Activated CD4-positive, alpha-beta T cell treated with anti-CD3 and anti-CD28 coated beads, Interleukin-2, amount 10 ng/mL, durations not matched to agents 7 days and 5 days (primary cell): ENCODE measurements around the gene DRICH1. TPM values are rescaled to one million over a fixed set of nuclear protein-coding genes. Genes with fewer than 3 reads are reported as not detected.
A peak's percentile ranks its signal among the peaks of the same experiment; 100 is the strongest.
"Not testable (repeated sequence)": the region's sequence is repeated elsewhere in the genome, so short reads cannot be mapped to it uniquely, and the experiment has no call there.

Source experiments
- CTCF ChIA-PET: fragments of 350-600 bp; sonication (Branson Sonifier 250); formaldehyde crosslinking; loops from one replicate; lab custom pipeline; 2021; ENCODE audit warnings: antibody characterized with exemption; lab: Charles Lee
- POLR2A ChIA-PET: fragments of 350-600 bp; sonication (Branson Sonifier 250); formaldehyde crosslinking; loops from one replicate; lab custom pipeline; 2021; ENCODE audit warnings: antibody characterized with exemption; lab: Charles Lee
- DNase-seq: peaks from one replicate; pipeline ENCODE4 v3.0.0-alpha.2; 2020
- H3K27ac Mint-ChIP-seq: one replicate; pipeline ENCODE4 v1.8.0; 2021; ENCODE audit warnings: mild to moderate bottlenecking, moderate library complexity, mixed read lengths
- H3K27me3 Mint-ChIP-seq: one replicate; pipeline ENCODE4 v1.8.0; 2021; ENCODE audit warnings: mixed read lengths
- H3K36me3 Mint-ChIP-seq: one replicate; pipeline ENCODE4 v1.8.0; 2021; ENCODE audit warnings: low read depth, mixed read lengths
- H3K4me1 Mint-ChIP-seq: one replicate; pipeline ENCODE4 v1.8.0; 2021; ENCODE audit warnings: mixed read lengths
- H3K4me3 Mint-ChIP-seq: one replicate; pipeline ENCODE4 v1.8.0; 2021; ENCODE audit warnings: mild to moderate bottlenecking, moderate library complexity, mixed read lengths
- H3K9me3 Mint-ChIP-seq: one replicate; pipeline ENCODE4 v1.8.0; 2021; ENCODE audit warnings: mixed read lengths
- total RNA-seq, 2 experiments: library from RNA; stranded (reverse); gene quantifications; one replicate each; pipeline ENCODE4 v1.2.3, GENCODE V29; 2021

DRICH1 gene, protein sequence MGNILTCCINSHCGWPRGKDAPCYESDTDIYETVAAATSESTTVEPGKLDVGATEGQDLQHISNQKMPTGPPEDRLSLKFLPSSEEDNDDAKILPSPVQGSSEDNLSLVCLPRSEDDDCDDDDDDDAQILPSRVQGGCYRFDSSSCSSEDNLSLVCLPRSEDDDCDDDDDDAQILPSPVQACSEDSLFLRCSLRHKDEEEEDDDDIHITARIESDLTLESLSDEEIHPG
- total RNA-seq: 1 to 10 TPM; 1.2 to 1.8 TPM

DNA sequence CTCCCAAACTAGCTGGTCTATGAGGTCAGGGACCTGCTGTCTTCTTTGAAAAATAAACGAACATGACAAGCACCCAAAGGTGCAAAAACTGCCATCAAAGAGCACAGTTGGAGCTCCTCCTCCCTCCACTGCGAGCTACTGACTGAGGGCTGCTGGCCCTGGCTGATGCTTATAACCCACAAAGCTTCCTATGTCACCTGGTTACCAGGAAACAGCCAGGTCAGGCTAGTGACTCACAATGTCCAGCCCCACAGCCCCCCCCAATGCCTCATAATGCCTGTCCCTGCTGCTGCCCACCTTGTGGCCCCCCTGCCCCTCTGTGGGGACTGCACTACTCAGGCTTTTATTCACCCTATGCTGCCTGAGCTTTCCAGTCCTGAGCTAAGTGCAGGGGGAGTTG is at the start of gene DRICH1:
Gene DRICH1, minus strand, starts transcription at position 144 of the 400 bp plus-strand sequence. CDS start 298 bp downstream, outside the sequence.
- no peak for DNase-seq
- no peak within 1 kb of the TSS for H3K4me3 Mint-ChIP-seq
- POLR2A ChIA-PET: interaction anchor here (0.6 kb wide), 1 partner anchor 126 kb away, joined by 3 read pairs; no protein-coding TSS in a partner anchor
- no peak within 1 kb of the TSS for H3K27ac Mint-ChIP-seq
- H3K9me3 Mint-ChIP-seq: no peaks in the 10 kb centered on the region
- peaks cover 10% of the 10 kb centered on the region for H3K4me1 Mint-ChIP-seq
- H3K27me3 Mint-ChIP-seq: no peaks in the 10 kb centered on the region
- H3K36me3 Mint-ChIP-seq: no peaks in the 10 kb centered on the region
- CTCF ChIA-PET: interaction anchor here (0.6 to 0.9 kb wide), 2 partner anchors 262 to 446 kb away, joined by 3 read pairs; partner anchors contain the start of gene MIF

DNA sequence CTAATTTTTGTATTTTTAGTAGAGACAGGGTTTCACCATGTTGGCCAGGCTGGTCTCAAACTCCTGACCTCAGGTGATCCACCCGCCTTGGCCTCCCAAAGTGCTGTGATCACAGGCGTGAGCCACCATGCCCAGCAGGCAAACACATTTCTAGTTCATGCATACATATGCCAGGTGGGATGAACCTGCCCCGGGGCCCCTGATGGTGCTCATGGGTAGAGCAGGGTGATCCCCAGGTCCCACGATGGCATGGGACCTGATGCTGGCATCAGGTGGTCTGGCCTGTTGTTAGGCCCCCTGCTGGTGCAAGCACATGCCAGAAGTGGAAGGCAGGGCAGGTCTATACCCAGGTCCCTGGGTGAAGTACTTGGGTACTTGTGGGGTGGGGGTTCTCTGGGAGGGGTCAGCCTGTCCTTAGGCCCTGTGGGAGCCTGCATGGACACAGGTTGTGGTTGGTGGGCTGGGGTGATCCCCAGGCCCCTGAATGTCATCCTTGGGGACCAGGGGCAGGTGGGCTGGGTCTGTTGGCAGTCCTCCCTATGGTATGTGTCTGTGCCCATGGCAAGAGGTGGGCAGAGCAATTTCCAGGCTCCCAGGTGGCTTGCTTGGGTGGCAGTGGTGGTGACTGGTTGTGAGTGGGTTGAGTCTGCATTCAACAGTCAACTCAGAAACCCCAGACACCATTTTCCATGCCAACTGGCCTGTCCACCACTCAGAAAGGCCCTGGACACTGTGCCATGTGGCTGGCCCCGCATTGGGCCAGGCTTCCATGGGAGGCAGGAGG is 49.1 kb upstream of the DRICH1 start:
- no peak overlapping the region for H3K4me3 Mint-ChIP-seq
- H3K9me3 Mint-ChIP-seq: no peaks in the 10 kb centered on the region
- H3K27me3 Mint-ChIP-seq: no peaks in the 10 kb centered on the region
- ChIA-PET POLR2A (no interaction called here), CTCF (no interaction called here)
- peak overlapping the region; percentile 37 for H3K27ac Mint-ChIP-seq
- H3K36me3 Mint-ChIP-seq: peaks cover 11% of the 10 kb centered on the region
- peaks cover 4% of the 10 kb centered on the region for H3K4me1 Mint-ChIP-seq
- DNase-seq: no peak

DNA sequence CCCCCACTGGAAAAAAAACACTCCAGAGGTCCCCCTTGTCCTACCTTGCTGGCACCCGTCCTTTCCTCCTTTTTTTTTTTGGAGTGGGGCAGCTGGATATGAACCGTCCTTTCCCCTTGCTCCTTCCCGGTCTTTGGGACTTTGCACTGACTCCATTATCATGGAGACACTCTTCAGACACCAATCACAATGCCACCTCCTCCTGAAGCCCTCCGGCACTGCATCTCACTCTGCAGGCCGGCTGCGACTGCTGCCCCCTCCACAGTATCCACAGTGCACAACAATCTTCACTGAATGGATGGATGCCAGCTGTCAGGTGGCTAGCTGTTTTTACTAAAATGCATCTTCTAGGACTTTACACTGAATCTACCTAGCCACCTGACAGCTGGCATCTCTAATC is 46.0 kb upstream of the DRICH1 start:
- CTCF ChIA-PET: interaction anchor here (2.1 kb wide), 1 partner anchor 15 kb away, joined by 6 read pairs; no protein-coding TSS in a partner anchor
- Mint-ChIP-seq H3K27ac (peak overlapping the region; percentile 65), H3K36me3 (peaks cover 11% of the 10 kb centered on the region), H3K4me3 (no peak overlapping the region), H3K27me3 (no peaks in the 10 kb centered on the region), H3K9me3 (no peaks in the 10 kb centered on the region), H3K4me1 (peaks cover 13% of the 10 kb centered on the region)
- DNase-seq: no peak
- POLR2A ChIA-PET: interaction anchor here (0.6 kb wide), 1 partner anchor 80 kb away, joined by 8 read pairs; no protein-coding TSS in a partner anchor

DNA sequence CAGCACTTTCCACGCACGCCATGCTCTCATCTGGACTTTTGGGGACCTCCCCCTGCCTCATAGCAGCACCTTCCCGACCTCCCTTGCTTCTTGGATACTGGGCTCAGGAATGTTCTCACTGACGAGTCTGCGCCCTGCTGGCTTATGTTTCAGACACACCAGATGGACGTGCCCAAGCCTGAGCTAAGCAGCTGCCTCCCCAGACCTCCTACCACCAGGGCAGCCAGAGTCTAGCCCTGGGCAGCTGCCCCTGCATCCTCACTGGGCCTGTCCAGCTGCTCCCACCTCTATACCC is 45.5 kb upstream of the DRICH1 start:
- H3K4me1 Mint-ChIP-seq: peaks cover 18% of the 10 kb centered on the region
- DNase-seq: no peak
- CTCF ChIA-PET: no interaction called here
- POLR2A ChIA-PET: no interaction called here
- peaks cover 9% of the 10 kb centered on the region for H3K36me3 Mint-ChIP-seq
- H3K27me3 Mint-ChIP-seq: no peaks in the 10 kb centered on the region
- no peak overlapping the region for H3K4me3 Mint-ChIP-seq
- H3K27ac Mint-ChIP-seq: no peak overlapping the region
- no peaks in the 10 kb centered on the region for H3K9me3 Mint-ChIP-seq

DNA sequence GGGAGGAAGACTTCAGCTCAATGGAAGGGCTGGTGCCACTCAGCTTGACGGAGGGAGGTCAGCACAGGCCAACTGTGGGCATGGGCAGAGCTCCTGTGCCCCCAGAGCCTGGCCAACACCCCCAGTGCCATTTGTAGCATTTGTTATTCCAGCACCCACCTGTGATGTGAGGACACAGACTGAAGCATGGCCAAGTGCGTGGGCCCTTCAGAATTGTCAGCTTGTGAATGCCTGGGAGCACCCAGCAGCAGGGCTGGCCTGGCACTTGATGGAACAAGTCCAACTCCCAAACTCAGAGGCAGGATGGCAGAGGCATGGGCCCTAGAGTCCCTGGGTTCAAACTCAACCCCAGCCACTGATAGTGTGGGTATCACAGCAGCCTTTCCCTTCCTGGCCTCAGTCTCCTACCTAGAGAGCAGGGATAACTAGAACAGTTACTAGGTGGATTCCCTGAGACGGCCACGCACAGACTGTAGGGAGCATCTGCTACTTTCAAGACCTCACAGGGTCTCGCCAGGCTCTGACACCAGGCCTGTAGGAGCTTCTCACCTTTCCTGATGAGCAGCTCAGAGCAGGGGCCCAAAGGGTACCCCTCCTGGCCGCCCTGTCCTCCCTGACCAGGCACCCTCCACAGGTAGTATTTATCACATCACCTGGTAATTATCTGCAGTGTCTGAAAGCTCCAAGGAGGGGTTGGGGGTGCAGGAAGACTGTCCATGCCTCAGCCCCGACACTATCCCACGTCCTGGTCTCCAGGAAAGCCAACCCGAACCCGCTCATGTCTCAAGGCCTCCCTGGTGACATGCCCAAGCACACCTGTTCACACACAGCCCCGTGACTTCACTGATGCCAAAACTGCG is 45.0 kb upstream of the DRICH1 start:
- H3K4me3 Mint-ChIP-seq, POLR2A ChIA-PET, H3K27me3 Mint-ChIP-seq, DNase-seq, H3K27ac Mint-ChIP-seq, H3K9me3 Mint-ChIP-seq, H3K36me3 Mint-ChIP-seq: not testable (repeated sequence)
- CTCF ChIA-PET: interaction anchor here (0.5 to 1.2 kb wide), 2 partner anchors 26 to 45 kb away, joined by 3 read pairs; no protein-coding TSS in a partner anchor
- H3K4me1 Mint-ChIP-seq: peaks cover 23% of the 10 kb centered on the region

DNA sequence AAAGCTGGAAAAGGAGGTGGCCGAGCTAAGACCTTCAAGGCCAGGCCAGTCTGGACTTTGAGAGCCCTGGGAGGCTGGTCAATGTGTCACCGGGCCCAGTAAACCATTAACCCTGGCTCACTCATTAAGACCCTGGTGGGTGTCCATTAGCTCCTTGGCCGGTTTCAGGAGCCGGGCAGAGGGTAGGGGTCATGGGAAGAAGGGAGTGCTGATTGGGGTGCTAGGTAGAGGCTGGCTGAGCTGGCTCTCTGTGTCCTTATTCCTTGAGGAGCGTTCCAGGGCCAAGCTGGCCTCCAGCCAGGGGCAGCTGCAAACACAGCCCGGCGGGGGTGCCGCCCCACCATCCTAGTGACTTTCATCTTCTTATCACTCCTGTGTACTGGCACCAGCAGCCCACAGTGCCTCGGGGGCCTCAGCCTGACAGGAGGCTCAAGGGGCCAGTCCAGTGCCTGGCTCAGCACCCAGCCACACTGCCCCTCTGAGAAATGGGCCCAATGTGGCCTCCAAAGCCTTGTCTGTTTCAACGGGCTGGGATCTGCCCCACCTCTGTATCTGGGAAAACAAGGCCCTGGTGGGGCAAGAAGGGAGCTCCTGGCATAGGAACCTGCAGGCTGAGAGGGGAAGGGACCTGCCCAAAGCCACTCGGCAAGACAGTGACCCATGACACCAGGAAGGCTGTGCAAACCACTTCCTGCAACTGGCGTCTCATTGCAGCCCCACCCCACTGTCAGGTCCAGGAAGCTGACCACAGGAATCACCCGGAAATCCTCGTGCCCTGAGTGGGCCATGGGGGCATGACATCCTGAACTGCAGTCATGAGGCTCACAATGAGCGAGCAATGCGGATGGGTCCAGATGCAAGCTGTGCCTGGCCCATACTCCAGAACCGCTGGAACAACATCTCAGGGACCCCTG is 43.6 kb upstream of the DRICH1 start:
- Mint-ChIP-seq H3K4me1 (peaks cover 23% of the 10 kb centered on the region), H3K4me3 (no peak overlapping the region), H3K27ac (peak overlapping the region; percentile 31), H3K36me3 (peaks cover 4% of the 10 kb centered on the region), H3K9me3 (no peaks in the 10 kb centered on the region), H3K27me3 (no peaks in the 10 kb centered on the region)
- no peak for DNase-seq
- POLR2A ChIA-PET: no interaction called here
- CTCF ChIA-PET: interaction anchor here (1.2 to 1.4 kb wide), 2 partner anchors 18 to 27 kb away, joined by 3 to 4 read pairs; no protein-coding TSS in a partner anchor

DNA sequence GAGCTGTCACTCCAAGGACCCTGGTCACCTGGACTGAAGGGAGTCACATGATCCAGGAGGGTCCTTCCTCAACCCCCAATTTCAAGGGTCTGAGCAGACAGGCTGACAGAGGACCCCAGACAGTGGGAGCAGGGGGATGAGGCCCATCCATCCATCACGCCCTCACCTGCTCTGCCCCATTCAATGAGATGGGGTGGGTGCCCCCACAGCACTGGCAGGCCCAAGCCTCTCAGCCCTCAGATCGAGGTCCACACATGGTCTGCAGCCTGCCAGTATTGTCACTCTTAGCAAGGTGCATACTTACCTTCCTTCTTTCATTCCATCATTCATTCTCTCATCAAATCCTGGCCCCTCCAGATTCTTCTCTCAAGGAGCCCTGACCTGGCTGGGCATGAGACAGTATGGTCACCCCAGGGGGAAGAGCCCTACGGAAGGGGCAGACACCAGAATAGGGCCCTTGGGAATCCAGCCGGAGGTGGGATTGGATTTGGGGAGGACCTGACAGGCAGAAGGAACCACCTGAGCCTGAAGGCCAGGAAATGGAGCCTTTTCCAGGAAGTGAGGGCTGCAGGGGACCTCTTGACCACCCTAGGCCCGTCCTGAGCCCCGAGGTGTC is 42.9 kb upstream of the DRICH1 start:
- H3K27ac Mint-ChIP-seq: peak overlapping the region; percentile 76
- H3K9me3 Mint-ChIP-seq, POLR2A ChIA-PET, H3K4me3 Mint-ChIP-seq, H3K36me3 Mint-ChIP-seq, H3K27me3 Mint-ChIP-seq, DNase-seq: not testable (repeated sequence)
- CTCF ChIA-PET: interaction anchor here (1.4 kb wide), 1 partner anchor 19 kb away, joined by 4 read pairs; no protein-coding TSS in a partner anchor
- H3K4me1 Mint-ChIP-seq: peaks cover 23% of the 10 kb centered on the region

DNA sequence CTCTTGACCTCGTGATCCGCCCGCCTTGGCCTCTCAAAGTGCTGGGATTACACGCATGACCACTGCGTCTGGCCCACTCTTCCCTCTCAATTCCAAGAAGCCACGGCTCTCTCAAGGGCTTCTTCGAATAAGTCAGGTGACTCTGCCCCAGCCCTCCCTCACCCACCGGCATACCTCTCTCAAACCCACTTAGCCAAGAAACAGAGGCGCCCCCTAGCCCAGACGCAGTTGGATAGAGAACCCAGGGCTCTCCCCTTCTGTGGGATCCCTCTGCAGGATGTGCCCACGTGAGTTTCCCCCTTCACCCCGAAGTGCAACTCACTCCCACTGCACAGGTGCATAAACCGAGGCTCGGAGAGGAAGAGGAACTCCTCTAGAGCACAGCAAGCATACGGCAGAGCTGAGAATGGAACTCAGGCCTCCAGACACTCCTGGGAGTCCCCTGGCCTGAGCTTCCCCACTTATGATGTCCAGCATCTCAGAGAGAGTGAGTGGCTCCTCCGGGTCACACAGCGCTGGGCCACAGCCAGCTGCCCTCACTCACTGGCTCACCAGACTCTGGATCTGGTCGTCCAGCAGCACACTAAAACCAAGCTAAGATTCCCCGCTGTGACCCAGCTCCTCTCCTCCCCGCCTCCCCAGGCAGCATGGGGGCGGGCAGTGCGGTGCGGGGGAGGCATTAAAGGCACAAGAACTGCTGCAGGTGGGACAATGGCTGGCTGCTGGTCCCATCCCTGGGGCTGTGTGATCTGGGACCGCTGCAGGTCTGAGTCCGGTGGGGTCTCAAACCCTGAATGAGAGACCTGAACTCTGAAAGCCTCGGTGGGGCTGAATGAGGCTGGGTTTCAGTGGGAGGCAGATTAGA is 41.9 kb upstream of the DRICH1 start:
- CTCF ChIA-PET: no interaction called here
- H3K9me3 Mint-ChIP-seq: no peaks in the 10 kb centered on the region

DNA sequence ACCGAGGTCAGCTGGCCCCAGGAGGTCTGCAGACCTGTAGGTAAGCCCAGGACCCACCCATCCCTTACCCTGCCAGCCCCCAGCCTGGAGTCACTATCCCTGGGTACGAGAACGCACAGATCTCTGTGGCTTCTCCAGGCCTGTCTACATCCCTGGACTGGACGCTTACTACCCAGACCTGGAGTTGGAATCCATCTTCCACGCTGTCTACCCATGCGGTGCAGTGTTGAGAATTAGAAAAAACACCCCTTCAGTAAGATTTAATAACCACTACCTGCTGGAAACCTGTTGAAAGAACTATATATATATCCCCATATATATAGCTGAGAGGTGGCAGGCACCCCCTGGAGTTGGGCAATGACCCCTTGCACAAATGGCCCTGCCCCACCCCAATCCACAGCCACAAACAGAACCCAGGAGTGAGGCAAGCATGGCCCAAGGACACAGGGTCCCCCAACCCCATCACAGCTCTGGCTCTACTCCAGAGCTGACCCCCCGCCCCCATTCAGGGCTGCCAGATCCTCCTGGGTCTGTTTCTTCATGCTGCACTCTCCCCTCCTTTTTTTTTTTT is 41.0 kb upstream of the DRICH1 start:
- Mint-ChIP-seq H3K36me3 (peaks cover 2% of the 10 kb centered on the region), H3K27ac (no peak overlapping the region), H3K4me1 (peaks cover 23% of the 10 kb centered on the region), H3K4me3 (no peak overlapping the region), H3K27me3 (no peaks in the 10 kb centered on the region), H3K9me3 (no peaks in the 10 kb centered on the region)
- ChIA-PET CTCF (no interaction called here), POLR2A (no interaction called here)
- no peak for DNase-seq

More for the DNA sequence above, 41.9 kb upstream of the DRICH1 start:
- POLR2A ChIA-PET: no interaction called here
- H3K27ac Mint-ChIP-seq: peak overlapping the region; percentile 13
- no peak for DNase-seq
- H3K4me1 Mint-ChIP-seq: peaks cover 23% of the 10 kb centered on the region
- no peak overlapping the region for H3K4me3 Mint-ChIP-seq
- H3K36me3 Mint-ChIP-seq: peaks cover 2% of the 10 kb centered on the region
- H3K27me3 Mint-ChIP-seq: no peaks in the 10 kb centered on the region

DNA sequence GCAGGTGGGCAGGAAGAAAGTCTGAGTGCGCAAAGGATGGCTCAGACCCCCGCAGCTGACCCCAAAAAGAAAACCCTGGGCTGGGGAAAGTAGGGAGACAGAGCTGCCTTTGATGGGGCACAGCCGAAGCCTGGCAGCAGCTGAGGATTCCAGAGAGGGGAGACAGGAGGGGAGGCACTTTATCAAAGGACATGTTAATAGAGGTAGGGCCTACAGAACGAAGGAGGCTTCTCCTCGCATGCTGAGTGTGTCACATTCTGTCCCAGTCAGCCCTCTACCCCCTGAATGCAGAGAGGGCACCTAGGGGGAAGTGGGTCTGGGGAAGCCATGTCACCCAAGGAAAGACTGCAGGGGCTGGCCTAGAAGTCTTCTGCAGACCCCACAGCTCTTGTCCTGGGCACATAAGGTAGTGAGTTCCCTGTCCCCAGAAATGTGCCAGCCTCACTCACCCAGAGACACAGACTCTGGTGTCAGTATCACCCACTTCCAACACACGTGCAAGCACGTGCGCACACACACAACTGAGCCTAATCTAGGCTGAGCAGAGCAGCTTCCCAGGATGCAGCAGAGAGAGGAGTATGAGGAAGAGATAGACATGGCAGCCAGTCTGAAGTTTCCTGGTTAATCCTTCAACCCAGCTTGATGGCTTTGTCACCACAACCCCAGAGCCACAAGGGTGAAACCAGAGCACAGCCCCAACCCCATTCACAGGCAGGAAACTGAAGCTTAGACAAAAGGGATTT is 40.4 kb upstream of the DRICH1 start:
- H3K36me3 Mint-ChIP-seq, H3K9me3 Mint-ChIP-seq, H3K4me3 Mint-ChIP-seq, POLR2A ChIA-PET, CTCF ChIA-PET, H3K27me3 Mint-ChIP-seq, DNase-seq: not testable (repeated sequence)
- peak overlapping the region; percentile 81 for H3K27ac Mint-ChIP-seq
- H3K4me1 Mint-ChIP-seq: peaks cover 23% of the 10 kb centered on the region
